Thyroid gland (tissue), 4 donors: ENCODE measurements around the gene CROT.

ENCODE experiments used
- CTCF ChIP-seq, 6 experiments: fragments of 200-600 bp in 3 of 6; fragments of 450-650 bp in 3 of 6; sonication (generic) in 3 of 6; IDR thresholded peaks; one replicate each; pipeline ENCODE4 v1.5.1; 2016 to 2019; ENCODE audit warnings: antibody characterized with exemption in 6 of 6, mild to moderate bottlenecking in 2 of 6, inconsistent platforms in 1 of 6, moderate library complexity in 1 of 6
- POLR2A ChIP-seq, 2 donors: fragments of 450-650 bp; IDR thresholded peaks; one replicate each; pipeline ENCODE4 v1.6.1; 2017; ENCODE audit warnings: antibody characterized with exemption in 2 of 2, mild to moderate bottlenecking in 2 of 2, moderate library complexity in 1 of 2

- TF ChIP-seq POLR2A (IDR thresholded peaks at IDR 0.05) = no peak
- no peak for TF ChIP-seq CTCF (IDR thresholded peaks at IDR 0.05)
Observed at GRCh38 chr7:87395442-87396020, 50.1 kb downstream of the CROT start.
